Testis (tissue), 2 donors: ENCODE results near the gene KRT27.

Experiments used
- CTCF ChIP-seq, 3 experiments: fragments of 450-650 bp in 2 of 3; fragments of 200-600 bp in 1 of 3; sonication (generic) in 1 of 3; IDR thresholded peaks; one replicate each; pipeline ENCODE4 v1.5.1; 2016 to 2019; ENCODE audit warnings: antibody characterized with exemption in 3 of 3, mild to moderate bottlenecking in 2 of 3, moderate library complexity in 1 of 3
- POLR2A ChIP-seq: fragments of 450-650 bp; IDR thresholded peaks from one replicate; pipeline ENCODE4 v1.6.1; 2017; ENCODE audit warnings: antibody characterized with exemption, mild to moderate bottlenecking, moderate library complexity

- TF ChIP-seq CTCF (IDR thresholded peaks at IDR 0.05): no peak
- TF ChIP-seq POLR2A: no peak
Observed at GRCh38 chr17:40822132-40822812, 39.9 kb upstream of the KRT27 start, which contains the start of gene KRT10.
